Stimulated activated CD8-positive, alpha-beta memory T cell treated with anti-CD3 and anti-CD28 coated beads, Interleukin-15, amount 100 ng/mL, for 48 hours (primary cell): ENCODE data around the gene CPZ.

ENCODE experiments used
- DNase-seq, 2 donors: peaks; one replicate each; pipeline ENCODE4 v3.0.0-alpha.2; 2020; ENCODE audit warnings: low read depth in 2 of 2

Gene CPZ

GRCh38 chr4:8594097-8595038, 1.8 kb downstream of the CPZ start:
- no peak for DNase-seq

DNA sequence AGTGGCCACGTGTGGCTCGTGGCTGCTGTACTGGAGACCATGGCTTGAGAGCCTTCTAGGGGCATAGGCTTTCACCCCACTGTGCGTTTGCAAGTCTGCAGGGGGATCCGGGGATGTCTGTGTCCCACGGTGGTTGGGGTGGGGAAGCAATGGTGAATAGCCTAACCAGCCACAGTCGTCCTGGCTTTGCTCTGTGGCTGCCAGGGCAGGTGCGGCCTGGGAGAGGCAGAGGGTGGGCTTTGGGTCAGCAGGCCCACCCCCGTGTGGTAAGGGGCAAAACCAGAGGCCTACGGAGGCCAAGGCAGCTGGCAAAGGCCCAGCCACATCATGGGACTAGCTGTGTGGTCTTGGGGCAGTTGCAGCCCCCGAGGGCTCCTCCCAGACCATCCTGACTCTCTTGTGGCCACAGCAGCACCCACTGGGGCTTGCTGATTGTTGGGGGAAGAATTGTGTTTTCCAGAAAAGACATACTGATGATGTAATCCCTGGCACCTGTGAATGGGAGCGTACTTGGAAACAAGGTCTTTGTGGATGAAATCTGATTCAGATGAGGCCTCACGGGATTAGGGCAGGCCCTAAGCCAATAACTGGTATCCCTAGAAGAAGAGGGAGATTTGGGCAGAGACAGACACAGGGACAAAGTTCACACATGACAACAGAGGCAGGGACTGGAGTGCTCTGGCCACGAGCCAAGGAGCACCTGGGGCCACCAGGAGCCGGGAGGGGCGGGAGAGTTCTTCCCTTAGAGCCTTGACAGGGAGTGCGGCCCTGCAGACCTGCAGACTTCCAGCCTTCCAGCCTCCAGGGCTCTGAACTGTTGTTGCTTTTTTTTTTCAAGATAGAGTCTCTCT, 2.9 kb downstream of the CPZ start:
- no peak for DNase-seq

- DNase-seq: no peak
Measured at GRCh38 chr4:8596891-8597290, 4.3 kb downstream of the CPZ start.

GRCh38 chr4:8597319-8597718, 4.8 kb downstream of the CPZ start:
- no peak for DNase-seq

DNA sequence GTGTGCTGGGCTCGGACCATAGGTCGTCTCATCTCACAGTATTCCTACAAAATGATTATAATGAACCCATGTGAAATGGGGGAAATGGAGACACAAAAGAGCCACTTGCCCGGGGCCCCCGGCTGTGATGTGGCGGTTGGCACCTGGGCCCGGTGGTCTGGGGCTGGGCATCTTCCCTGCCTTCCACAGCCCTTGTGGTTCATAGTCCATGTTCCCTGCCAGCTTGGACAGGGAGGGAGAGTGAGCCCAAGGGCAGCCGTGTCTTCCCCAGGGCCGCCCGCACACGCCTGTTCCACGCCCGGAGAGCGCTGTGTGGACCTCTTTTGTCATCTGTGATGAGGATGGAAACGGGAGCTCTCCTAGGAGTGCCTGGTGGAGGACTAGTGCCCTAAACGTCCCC, 5.2 kb downstream of the CPZ start:
- DNase-seq: no peak

DNA sequence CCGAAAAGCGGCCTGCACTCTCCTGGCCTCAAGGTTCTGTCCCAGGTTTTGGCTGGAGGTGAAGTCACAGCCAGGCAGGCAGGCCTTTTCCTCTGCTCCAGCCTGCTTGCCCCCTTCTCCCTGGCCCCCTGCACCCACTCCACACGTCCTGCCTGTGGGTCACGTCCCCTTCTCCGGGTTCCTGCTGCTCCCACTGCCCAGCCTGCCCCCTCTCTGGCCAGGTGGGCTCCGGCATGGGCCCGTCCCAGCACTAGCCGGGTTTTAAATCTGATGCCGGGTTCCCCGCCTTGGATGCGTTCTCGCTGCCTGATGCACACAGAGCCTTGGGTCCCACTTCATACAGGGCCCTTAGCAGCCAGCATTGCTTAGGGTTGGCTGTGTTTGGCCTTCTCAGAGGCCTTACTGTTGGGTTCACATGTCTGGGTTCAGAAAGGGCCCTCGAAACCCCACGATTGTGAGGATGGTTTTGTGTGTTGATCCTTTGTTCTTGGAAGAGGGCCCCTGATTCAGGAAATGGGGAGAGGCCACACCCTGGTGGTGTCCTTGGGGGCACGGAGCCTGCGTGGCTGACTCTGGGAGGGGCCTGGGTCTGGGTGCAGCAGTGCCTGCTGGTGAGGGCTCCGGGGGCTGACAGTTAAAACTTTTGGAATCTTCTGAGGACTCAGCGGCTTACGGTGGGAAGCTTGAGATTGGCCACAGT, 6.0 kb downstream of the CPZ start:
- DNase-seq: no peak

- no peak for DNase-seq
Measured at GRCh38 chr4:8599091-8599460, 6.5 kb downstream of the CPZ start.

DNA sequence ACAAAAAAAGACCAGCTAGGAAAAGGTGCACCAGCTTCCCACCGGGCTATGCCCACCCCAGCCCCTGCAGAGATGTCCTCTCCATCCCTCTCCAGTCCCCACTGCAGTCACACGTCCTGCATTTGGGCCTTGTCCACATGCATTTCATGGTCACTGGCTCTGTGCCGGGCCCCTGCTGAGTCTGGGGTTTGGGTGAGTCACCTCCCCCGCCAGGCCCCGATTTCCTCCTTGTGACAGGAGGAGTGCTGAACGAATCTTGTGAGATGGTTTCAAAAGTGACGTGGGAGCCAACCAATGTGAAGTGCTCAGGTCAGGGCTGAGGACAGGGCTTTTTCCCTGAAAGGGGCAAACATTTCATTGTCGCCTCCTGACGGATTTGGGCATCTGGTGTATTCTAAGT, 7.1 kb downstream of the CPZ start:
- DNase-seq: no peak

GRCh38 chr4:8600266-8600665, 7.7 kb downstream of the CPZ start:
- DNase-seq: no peak

- no peak for DNase-seq
Measured at GRCh38 chr4:8600686-8601085, 8.1 kb downstream of the CPZ start.

GRCh38 chr4:8601086-8601485, 8.5 kb downstream of the CPZ start:
- DNase-seq: no peak

GRCh38 chr4:8601556-8601955, 9.0 kb downstream of the CPZ start:
- DNase-seq: no peak

- DNase-seq: no peak
Measured at GRCh38 chr4:8602686-8603430, 10.3 kb downstream of the CPZ start.

GRCh38 chr4:8603931-8604330, 11.4 kb downstream of the CPZ start:
- no peak for DNase-seq

DNA sequence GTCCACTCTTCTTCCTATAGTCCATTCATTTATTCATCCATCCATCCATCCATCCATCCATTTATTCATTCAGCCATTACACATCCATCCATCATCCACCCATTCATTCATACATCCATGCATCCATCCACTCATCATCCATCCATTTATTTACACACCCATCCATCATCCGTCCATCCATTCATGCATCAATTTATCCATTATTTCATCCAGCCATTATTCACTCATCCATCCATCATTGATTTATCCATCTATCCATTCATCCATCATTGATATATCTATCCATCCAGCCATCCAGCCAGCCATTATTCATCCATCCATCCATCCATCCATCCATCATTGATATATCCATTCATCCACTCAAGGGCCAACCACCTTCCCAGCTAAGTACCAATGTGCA, 12.7 kb downstream of the CPZ start:
- no peak for DNase-seq

DNA sequence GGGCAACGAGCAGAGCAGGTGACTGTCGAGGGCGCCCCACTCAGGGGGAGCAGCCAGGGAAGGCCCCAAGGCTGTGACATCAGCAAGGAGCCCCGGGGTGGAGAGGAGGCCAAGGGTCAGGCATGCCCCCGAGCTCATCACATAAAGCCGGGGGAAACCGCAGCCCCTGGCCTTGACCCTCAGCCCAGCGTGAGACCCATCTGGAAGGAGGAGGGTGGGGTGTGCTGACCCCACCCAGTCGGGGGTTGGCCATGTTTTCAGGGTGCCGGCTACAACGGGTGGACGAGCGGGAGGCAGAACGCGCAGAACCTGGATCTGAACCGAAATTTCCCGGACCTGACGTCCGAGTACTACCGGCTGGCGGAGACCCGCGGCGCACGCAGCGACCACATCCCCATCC, 13.9 kb downstream of the CPZ start:
- no peak for DNase-seq

GRCh38 chr4:8606966-8607365, 14.4 kb downstream of the CPZ start:
- no peak for DNase-seq

DNA sequence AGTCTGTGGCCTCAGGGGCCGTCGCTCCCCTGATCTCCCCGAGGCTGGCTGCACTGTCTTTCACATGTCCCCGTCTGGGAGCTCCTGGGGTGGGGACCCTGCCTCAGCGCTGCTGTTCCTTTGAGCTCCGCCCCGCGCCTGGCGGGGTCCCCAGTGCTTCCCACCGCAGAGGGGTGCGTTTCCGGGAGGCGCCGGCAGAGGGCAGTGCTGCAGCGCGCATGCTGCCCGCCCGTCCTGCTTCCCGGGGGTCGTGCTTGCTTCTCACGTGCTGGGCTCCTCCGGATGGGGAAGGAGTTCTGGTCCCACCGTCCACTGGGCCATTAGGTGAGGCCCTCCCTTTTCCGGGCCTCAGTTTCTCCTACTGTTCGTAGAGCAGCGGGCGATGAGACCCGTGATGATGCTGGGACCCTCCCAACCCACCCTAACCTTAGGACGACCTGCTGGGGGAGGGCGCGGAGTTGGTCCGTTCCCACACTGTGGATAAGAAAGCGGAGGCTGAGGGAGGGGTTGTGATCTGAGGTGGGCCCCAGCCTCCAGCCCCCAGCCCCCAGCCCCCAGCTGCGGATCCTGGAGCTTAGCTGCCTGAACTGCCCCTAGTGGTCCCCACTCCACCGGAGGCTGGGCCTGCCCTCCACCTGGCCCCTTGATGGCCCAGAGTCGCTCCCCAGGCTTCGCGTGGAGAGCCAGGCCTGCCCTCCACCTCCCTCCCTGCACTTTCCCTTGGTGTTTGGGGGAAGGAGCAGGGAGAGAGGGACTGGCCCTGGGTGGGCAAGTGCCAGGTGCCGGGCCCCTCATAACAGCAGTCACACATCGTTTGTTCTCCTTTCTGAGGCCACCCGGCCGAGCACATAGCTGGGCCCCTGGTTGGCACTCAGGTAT, 15.3 kb downstream of the CPZ start:
- DNase-seq: peak; percentile 13

- DNase-seq: no peak
Measured at GRCh38 chr4:8608714-8609391, 16.3 kb downstream of the CPZ start.

DNA sequence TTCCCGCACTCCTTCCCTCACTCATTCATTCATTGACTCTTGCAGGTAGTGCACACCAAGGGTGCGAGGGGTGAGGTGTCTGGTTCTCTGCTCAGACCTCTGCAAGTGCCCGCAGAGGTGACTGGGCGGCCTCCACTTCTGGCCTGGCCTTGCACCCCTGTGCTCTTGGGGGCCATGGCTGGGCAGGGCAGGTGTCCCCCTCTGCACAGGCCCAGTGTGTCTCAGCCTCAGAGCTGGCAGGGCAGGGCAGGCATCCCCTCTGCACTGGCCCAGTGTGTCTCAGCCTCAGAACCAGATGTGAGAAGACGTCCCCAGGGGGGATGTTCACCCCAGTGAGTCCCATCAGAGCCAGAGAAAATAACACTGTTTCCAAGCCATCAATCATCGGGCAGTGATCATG, 16.8 kb downstream of the CPZ start:
- DNase-seq: no peak
